OCI-M2 (cell line): ENCODE results near the gene MTA3.
"Not testable (repeated sequence)": the region's sequence is repeated elsewhere in the genome, so short reads cannot be mapped to it uniquely, and the experiment has no call there.

ENCODE experiments used
- DNase-seq: peaks from one replicate; lab custom pipeline; 2025; ENCODE audit not compliant: unreplicated experiment; lab: John Stamatoyannopoulos, UW

The MTA3 gene

GRCh38 chr2:42566837-42567321 is 1.6 kb upstream of the MTA3 start:
- DNase-seq, result no peak

GRCh38 chr2:42567364-42567763 is 1.1 kb upstream of the MTA3 start:
- DNase-seq, result no peak

GRCh38 chr2:42567806-42568400 is 529 bp upstream of the MTA3 start:
- no peak for DNase-seq

- DNase-seq, result no peak
These were observed 782 bp downstream of the MTA3 start for GRCh38 chr2:42569116-42569711.

- DNase-seq, result no peak
These were observed 1.5 kb downstream of the MTA3 start for GRCh38 chr2:42569883-42570282.

GRCh38 chr2:42572297-42573081 is 4.1 kb downstream of the MTA3 start:
- DNase-seq, result no peak

GRCh38 chr2:42573256-42573655 is 4.8 kb downstream of the MTA3 start:
- DNase-seq, result no peak

- no peak for DNase-seq
These were observed 7.1 kb downstream of the MTA3 start for GRCh38 chr2:42575458-42576064.

GRCh38 chr2:42578621-42579020 is 10.2 kb downstream of the MTA3 start:
- no peak for DNase-seq

- no peak for DNase-seq
These were observed 12.8 kb downstream of the MTA3 start for GRCh38 chr2:42581257-42581656.

GRCh38 chr2:42584628-42585027 is 16.2 kb downstream of the MTA3 start:
- DNase-seq, result not testable (repeated sequence)

GRCh38 chr2:42585779-42586178 is 17.3 kb downstream of the MTA3 start:
- no peak for DNase-seq

- no peak for DNase-seq
These were observed 19.2 kb downstream of the MTA3 start for GRCh38 chr2:42587526-42588117.

GRCh38 chr2:42588121-42588520 is 19.7 kb downstream of the MTA3 start:
- DNase-seq, result no peak

GRCh38 chr2:42590176-42590575 is 21.7 kb downstream of the MTA3 start:
- no peak for DNase-seq

- no peak for DNase-seq
These were observed 24.9 kb downstream of the MTA3 start for GRCh38 chr2:42593282-42593681.

- no peak for DNase-seq
These were observed 30.2 kb downstream of the MTA3 start for GRCh38 chr2:42598656-42599055.

GRCh38 chr2:42601076-42601475 is 32.6 kb downstream of the MTA3 start:
- DNase-seq, result no peak

- no peak for DNase-seq
These were observed 33.9 kb downstream of the MTA3 start for GRCh38 chr2:42602218-42602875.

GRCh38 chr2:42602876-42603219 is 34.4 kb downstream of the MTA3 start:
- DNase-seq, result no peak

- not testable (repeated sequence) for DNase-seq
These were observed 36.0 kb downstream of the MTA3 start for GRCh38 chr2:42604341-42604867.
